ENCODE measurements around the gene HMCN1. TPM values are rescaled to one million over a fixed set of nuclear protein-coding genes. Genes with fewer than 3 reads are reported as not detected.

Gene HMCN1
- total and polyA plus RNA-seq, 4 donors: 1.5 to 6.8 (median 3.5) TPM

DNA sequence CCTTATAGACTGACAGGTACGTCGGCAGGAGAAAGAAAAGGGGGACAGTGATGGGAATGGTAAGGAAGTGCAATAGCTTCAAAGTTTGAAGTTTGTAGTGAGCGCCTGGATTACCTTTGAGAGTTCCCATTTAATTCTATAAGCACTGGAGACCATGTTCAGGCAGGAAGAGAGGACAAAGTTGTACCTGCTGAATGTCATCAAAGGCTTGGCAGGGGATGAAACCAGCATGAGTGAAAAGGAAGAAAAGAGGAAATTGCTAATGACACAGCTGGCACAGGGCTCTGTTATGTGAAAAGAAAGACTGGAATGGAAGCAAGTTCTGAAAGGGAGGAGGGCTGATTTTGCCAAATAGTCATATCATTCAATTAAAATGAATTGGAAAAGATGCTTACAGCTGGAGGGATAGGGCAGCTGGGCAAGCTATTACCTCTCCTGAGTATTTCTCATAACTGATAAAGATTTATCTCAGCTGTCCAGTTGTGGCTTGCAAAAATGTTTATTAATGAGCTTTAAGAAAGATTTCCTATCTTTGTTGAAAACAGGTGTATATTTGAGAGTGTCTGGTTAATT, 109.2 kb downstream of the HMCN1 start:
- H3K9me3 ChIP-seq (ENCODE audit: control insufficient read depth in 4 of 4, low read length in 3 of 4): no peaks in the 10 kb centered on the region
- no peak overlapping the region for H3K4me3 ChIP-seq (ENCODE audit: low read depth in 1 of 3, low read length in 3 of 3)
- H3K27me3 ChIP-seq (ENCODE audit: control insufficient read depth in 4 of 4, insufficient read depth in 4 of 4, low read length in 3 of 4): no peaks in the 10 kb centered on the region
- DNase-seq (ENCODE audit: low spot score): no peak
- WGBS: 47% methylated on average over 3 of the region's 3 CpGs
- H3K36me3 ChIP-seq (ENCODE audit: control insufficient read depth in 4 of 4, insufficient read depth in 3 of 4, low read depth in 1 of 4, low read length in 3 of 4): no peaks in the 10 kb centered on the region
- TF ChIP-seq HNF4G (IDR thresholded peaks at IDR 0.05): no peak
- TF ChIP-seq, protein P1, sequence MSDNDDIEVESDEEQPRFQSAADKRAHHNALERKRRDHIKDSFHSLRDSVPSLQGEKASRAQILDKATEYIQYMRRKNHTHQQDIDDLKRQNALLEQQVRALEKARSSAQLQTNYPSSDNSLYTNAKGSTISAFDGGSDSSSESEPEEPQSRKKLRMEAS (IDR thresholded peaks at IDR 0.05): no peak
- TF ChIP-seq, protein P2, sequence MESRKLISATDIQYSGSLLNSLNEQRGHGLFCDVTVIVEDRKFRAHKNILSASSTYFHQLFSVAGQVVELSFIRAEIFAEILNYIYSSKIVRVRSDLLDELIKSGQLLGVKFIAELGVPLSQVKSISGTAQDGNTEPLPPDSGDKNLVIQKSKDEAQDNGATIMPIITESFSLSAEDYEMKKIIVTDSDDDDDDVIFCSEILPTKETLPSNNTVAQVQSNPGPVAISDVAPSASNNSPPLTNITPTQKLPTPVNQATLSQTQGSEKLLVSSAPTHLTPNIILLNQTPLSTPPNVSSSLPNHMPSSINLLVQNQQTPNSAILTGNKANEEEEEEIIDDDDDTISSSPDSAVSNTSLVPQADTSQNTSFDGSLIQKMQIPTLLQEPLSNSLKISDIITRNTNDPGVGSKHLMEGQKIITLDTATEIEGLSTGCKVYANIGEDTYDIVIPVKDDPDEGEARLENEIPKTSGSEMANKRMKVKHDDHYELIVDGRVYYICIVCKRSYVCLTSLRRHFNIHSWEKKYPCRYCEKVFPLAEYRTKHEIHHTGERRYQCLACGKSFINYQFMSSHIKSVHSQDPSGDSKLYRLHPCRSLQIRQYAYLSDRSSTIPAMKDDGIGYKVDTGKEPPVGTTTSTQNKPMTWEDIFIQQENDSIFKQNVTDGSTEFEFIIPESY (IDR thresholded peaks at IDR 0.05): no peak
- TF ChIP-seq HNF4A (conservative IDR thresholded peaks at IDR 0.05): no peak
- TF ChIP-seq FOXA2 (IDR thresholded peaks at IDR 0.05): no peak
- TF ChIP-seq, protein P3, sequence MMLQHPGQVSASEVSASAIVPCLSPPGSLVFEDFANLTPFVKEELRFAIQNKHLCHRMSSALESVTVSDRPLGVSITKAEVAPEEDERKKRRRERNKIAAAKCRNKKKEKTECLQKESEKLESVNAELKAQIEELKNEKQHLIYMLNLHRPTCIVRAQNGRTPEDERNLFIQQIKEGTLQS (IDR thresholded peaks at IDR 0.05): no peak
- TF ChIP-seq RXRA (IDR thresholded peaks at IDR 0.05): no peak
- TF ChIP-seq FOXA1 (IDR thresholded peaks at IDR 0.05): no peak
- TF ChIP-seq, protein P4, sequence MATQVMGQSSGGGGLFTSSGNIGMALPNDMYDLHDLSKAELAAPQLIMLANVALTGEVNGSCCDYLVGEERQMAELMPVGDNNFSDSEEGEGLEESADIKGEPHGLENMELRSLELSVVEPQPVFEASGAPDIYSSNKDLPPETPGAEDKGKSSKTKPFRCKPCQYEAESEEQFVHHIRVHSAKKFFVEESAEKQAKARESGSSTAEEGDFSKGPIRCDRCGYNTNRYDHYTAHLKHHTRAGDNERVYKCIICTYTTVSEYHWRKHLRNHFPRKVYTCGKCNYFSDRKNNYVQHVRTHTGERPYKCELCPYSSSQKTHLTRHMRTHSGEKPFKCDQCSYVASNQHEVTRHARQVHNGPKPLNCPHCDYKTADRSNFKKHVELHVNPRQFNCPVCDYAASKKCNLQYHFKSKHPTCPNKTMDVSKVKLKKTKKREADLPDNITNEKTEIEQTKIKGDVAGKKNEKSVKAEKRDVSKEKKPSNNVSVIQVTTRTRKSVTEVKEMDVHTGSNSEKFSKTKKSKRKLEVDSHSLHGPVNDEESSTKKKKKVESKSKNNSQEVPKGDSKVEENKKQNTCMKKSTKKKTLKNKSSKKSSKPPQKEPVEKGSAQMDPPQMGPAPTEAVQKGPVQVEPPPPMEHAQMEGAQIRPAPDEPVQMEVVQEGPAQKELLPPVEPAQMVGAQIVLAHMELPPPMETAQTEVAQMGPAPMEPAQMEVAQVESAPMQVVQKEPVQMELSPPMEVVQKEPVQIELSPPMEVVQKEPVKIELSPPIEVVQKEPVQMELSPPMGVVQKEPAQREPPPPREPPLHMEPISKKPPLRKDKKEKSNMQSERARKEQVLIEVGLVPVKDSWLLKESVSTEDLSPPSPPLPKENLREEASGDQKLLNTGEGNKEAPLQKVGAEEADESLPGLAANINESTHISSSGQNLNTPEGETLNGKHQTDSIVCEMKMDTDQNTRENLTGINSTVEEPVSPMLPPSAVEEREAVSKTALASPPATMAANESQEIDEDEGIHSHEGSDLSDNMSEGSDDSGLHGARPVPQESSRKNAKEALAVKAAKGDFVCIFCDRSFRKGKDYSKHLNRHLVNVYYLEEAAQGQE (IDR thresholded peaks at IDR 0.05): no peak
- TF ChIP-seq EGR1 (IDR thresholded peaks at IDR 0.05; ENCODE audit: low read depth in 2 of 2): no peak
- H3K9ac ChIP-seq (ENCODE audit: low read depth in 1 of 2, low read length in 2 of 2): no peak overlapping the region
- H3K4me1 ChIP-seq (ENCODE audit: control insufficient read depth in 4 of 4, insufficient read depth in 4 of 4, low read length in 3 of 4): no peaks in the 10 kb centered on the region
- H3K27ac ChIP-seq (ENCODE audit: low read depth in 1 of 2, low read length in 2 of 2): no peak overlapping the region

DNA sequence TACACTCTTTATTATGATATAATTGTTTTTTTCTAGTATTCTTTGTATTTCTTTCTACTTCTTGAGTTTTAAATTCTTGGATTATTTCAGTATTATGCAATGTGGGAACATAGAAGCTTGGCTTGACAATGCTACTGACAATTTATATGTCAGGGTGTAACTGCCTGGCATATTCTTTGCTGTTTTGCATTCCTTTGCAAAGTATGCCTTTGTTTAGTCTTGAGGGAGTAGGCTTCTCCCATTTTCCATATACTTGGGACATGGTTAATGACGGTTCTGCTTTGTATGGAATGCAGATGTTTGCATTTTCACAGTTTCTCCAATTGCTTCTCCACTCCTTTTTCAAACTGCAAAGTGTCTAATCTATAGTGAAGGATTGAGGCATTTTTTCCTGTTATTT, 109.8 kb downstream of the HMCN1 start:
- no peak overlapping the region for H3K9ac ChIP-seq (ENCODE audit: low read depth in 1 of 2, low read length in 2 of 2)
- H3K27me3 ChIP-seq (ENCODE audit: control insufficient read depth in 4 of 4, insufficient read depth in 4 of 4, low read length in 3 of 4): no peaks in the 10 kb centered on the region
- WGBS: 48% methylated on average over 1 of the region's 1 CpG
- no peak overlapping the region for H3K4me3 ChIP-seq (ENCODE audit: low read depth in 1 of 3, low read length in 3 of 3)
- no peak overlapping the region for H3K27ac ChIP-seq (ENCODE audit: low read depth in 1 of 2, low read length in 2 of 2)
- no peaks in the 10 kb centered on the region for H3K9me3 ChIP-seq (ENCODE audit: control insufficient read depth in 4 of 4, low read length in 3 of 4)
- no peaks in the 10 kb centered on the region for H3K36me3 ChIP-seq (ENCODE audit: control insufficient read depth in 4 of 4, insufficient read depth in 3 of 4, low read depth in 1 of 4, low read length in 3 of 4)
- no peaks in the 10 kb centered on the region for H3K4me1 ChIP-seq (ENCODE audit: control insufficient read depth in 4 of 4, insufficient read depth in 4 of 4, low read length in 3 of 4)
- DNase-seq (ENCODE audit: low spot score): no peak
- TF ChIP-seq GABPA (IDR thresholded peaks at IDR 0.05 in 1 of 2, conservative IDR thresholded peaks at IDR 0.05 in 1 of 2): no peak
- no peak for TF ChIP-seq YY1 (IDR thresholded peaks at IDR 0.05)
- no peak for TF ChIP-seq HNF4G (IDR thresholded peaks at IDR 0.05)
- TF ChIP-seq FOXA1 (IDR thresholded peaks at IDR 0.05): no peak
- no peak for TF ChIP-seq FOXA2 (IDR thresholded peaks at IDR 0.05)
- no peak for TF ChIP-seq NR2F2 (IDR thresholded peaks at IDR 0.05)
- no peak for TF ChIP-seq SP1 (IDR thresholded peaks at IDR 0.05)
- TF ChIP-seq, protein P2 (IDR thresholded peaks at IDR 0.05): no peak
- TF ChIP-seq, protein P4 (IDR thresholded peaks at IDR 0.05): no peak
- no peak for TF ChIP-seq HNF4A (conservative IDR thresholded peaks at IDR 0.05)
- TF ChIP-seq, protein P3 (IDR thresholded peaks at IDR 0.05): no peak
- TF ChIP-seq, protein P1 (IDR thresholded peaks at IDR 0.05): no peak
- no peak for TF ChIP-seq TAF1 (conservative IDR thresholded peaks at IDR 0.05)
- TF ChIP-seq RXRA (IDR thresholded peaks at IDR 0.05): no peak
- no peak for TF ChIP-seq RAD21 (IDR thresholded peaks at IDR 0.05)
- TF ChIP-seq EGR1 (IDR thresholded peaks at IDR 0.05; ENCODE audit: low read depth in 2 of 2): no peak

All from liver (tissue), 9 donors.